GM18870 (cell line): Measurements from ENCODE around the gene ATF4.

Experiments used
- ATAC-seq: cut with Tn5 transposase; IDR thresholded peaks from one replicate; pipeline ENCODE4 v1.9.1; 2021; ENCODE audit warnings: moderate library complexity; ENCODE audit not compliant: unreplicated experiment

Gene ATF4

DNA sequence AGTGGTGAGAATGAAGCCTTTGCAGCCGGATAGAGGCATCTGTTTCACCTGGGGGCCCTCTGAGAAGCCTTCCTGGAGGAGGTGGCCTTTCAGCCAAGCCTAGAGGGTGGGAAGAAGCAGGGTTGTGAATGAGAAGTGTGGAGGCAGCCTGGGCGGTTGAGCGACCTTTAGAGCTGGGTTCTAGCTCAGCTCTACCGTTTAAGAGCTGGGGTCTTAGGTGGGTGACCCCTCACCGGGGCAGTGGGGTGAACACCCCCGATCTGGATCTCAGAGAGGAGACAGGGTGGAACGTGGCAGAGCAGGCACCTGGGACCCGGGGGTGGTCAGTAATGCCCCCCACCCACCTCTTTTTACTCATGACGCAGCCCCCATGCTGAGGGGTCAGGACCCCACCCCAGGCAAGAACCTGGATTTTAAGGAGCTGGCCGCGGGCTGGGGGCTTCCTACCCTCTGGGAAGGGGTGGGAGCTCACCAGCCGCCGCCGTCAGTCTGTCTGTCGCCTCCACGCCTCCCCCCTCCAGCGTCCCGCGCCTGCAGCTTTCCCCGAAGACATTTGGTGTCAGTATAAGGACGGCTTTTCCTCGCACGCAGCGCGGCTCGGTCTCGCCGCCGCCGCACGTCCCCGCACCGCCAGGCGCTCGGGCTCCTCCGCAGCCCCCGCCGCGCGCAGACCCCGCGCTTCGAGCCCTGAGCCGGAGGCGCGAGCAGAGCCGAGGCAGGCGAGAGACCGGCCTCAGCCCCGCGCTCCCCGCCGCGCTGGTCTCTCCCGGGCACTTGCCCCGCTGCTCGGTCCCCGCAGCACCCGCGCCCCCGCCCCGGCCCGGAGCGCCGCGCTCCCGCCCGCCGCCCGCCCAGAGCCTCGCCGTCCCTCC lies 36.8 kb downstream of the ATF4 start:
- ATAC-seq = no peak

DNA sequence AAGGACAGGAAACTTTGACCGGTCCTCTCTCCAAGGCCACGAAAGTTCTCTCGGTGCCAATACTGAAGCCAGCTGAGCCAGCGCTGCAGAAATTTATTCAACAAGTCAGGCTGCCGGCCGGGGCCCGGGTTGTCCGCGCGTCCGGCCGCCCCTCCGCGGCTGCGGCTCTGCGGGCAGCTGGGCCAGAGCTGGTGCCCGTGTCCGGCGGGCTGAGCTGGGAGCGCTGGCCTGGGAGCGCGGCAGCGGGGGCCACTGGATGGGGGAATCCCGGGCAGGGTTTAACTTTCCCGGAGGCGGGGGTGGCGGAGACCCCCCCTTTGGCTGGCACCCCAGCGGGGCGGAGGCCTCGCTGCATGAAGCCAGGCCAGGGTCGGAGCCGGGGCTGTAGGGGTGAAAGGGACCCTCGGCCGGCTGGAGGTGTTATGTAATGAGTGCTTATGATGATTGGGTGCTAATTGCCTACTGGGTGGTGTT lies 37.9 kb downstream of the ATF4 start:
- ATAC-seq = no peak

DNA sequence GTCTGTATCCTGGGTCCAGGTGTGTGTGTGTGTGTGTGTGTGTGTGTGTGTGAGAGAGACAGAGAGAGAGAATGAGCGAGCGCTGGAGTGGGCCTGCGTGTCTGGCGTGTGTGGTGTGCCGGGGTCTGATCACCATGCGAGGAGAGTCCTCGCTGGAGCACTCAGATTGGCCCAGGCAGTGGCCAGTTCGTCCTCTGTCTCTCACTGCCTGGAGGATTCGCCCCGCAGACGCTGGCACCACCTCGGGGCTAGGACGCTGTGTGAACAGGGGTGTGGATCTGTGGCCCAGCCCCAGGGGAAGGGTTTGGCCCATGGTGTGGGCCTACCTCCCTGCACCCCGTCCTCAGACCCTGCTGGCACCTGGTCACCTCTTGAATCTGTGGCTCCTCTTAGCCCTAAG lies 38.6 kb downstream of the ATF4 start:
- ATAC-seq = no peak

DNA sequence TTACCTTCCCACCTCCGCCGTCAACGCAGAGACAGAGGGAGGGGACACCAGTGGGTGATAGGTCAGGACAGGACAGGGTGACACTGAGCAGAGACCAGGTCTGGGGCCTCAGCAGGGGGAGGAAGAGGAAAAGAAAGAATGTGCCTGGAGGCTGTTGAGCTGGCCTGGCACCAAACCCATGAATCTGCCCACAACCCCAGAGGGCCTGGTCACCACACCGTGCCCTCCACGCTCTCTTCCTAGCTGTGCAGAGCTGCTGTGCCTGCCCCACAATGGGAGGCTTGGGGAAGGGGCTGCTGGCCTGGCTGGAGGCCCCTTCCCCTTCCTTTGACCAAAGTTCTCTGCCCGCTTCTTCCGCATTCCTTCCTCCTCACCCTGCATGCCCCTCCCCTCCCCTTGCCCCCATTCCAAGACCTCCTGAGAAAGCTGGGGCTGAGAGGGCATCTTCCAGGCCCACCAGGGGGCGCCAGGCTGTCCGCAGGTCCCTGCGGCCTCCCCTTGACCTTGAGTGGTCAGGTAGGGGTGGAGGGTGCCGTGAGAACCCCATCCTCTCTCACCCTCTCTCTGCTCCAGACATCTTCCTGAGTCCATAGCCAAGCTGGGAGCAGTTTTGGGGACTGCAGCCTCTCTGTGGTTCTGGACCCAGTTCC lies 39.2 kb downstream of the ATF4 start:
- no peak for ATAC-seq

DNA sequence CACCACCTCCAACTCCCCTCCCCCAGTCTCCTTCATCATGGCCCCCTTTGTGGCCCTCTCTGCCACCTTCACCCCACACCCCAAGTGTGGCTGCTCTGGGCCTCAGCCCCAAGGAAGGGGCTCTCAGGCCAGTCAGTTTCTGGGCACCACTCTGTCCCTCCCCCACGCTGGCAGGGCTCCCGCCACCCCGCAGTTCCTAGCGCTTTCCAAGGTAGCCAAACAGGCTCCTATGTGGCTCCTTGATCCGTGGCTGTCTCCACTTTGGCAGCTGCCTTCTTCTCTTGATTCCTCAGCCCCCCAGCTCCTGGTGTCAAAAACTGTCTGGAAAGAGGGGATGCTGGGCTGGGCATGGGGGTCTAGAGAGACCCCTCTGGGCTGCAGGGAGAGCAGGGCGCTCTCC lies 39.8 kb downstream of the ATF4 start:
- no peak for ATAC-seq

DNA sequence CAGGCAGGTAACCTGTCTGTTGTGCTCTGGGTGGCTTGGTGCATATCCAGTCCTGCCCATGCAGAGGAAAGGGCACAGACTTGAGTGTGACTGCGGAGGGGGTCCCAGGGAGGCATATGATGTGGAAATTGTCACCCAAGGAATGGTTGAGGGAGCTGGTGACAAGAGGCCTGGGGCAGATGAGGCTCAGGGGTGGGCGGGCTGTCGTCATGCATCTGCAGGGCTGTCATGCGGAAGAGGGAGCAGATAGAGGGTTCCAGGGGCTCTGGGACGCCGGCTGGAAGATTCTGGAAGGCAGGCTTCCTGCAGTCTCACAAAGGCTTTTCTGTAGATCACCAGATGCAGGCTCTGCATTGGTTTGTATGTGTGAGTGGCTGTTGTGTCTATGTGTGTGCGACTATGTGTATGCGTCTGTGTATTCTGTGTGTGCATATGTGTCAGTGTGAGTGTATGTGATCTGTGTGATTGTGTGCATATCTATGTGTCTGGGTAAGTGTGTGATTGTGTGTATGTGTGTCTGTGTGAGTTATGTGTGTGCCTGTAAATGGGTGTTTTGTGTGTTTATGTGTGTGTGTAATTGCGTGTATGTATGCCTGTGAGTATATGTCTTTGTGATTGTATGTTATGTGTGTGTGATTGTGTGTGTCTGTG lies 42.6 kb downstream of the ATF4 start:
- ATAC-seq = no peak

DNA sequence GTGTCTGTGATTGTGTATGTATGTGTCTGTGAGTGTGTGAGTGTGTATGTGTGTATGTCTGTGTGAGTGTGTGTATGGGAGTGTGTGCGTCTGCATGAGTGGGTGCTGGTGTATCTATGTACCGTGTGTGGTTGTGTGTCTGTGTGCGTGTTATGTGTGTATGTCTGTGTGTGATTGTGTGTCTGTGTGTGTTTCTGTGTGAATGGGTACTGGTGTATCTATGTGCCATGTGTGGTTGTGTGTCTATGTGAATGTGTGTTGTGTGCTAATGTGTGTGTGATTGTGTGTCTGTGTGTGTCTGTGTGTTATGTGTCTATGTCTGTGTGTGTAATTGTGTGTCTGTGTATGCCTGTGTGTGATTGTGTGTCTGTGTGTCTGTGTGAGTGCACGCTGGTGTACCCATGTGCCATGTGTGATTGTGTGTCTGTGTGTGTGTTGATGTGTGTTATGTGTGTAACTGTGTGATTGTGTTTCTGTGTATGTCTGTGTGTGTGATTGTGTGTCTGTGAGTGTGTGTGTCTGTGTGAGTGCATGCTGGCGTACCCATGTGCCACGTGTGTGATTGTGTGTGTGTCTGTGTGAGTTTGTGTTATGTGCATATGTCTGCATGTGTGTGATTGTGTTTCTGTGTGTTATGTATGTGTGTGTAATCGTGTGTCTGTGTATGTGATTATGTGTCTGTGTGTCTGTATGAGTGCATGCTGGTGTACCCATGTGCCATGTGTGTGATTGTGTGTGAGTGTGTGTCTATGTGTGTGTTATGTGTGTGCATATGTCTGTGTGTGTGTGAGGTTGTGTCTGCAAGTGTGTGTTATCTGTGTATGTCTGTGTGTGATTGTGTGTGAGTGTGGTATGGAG lies 43.4 kb downstream of the ATF4 start:
- ATAC-seq = no peak

DNA sequence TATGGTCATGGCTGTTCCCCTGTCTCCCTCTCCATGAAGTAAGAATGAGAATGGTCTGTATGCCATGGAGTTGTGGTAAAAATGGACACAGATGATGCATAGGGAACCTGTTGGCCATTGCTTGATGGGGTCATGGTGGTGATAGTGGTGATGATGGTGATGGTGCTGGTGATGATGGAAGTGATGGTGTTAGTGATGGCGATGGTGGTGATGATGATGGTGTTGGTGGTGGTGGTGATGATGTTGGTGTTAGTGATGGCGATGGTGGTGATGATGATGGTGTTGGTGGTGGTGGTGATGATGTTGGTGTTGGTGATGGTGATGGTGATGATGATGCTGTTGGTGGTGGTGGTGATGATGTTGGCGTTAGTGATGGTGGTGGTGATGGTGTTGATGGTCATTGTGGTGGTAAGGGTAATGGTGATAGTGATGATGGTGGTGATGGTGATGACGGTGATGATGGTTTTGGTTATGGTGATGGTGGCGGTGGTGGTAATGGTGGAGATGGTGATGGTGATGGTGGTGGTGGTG lies 45.1 kb downstream of the ATF4 start:
- ATAC-seq = no peak

DNA sequence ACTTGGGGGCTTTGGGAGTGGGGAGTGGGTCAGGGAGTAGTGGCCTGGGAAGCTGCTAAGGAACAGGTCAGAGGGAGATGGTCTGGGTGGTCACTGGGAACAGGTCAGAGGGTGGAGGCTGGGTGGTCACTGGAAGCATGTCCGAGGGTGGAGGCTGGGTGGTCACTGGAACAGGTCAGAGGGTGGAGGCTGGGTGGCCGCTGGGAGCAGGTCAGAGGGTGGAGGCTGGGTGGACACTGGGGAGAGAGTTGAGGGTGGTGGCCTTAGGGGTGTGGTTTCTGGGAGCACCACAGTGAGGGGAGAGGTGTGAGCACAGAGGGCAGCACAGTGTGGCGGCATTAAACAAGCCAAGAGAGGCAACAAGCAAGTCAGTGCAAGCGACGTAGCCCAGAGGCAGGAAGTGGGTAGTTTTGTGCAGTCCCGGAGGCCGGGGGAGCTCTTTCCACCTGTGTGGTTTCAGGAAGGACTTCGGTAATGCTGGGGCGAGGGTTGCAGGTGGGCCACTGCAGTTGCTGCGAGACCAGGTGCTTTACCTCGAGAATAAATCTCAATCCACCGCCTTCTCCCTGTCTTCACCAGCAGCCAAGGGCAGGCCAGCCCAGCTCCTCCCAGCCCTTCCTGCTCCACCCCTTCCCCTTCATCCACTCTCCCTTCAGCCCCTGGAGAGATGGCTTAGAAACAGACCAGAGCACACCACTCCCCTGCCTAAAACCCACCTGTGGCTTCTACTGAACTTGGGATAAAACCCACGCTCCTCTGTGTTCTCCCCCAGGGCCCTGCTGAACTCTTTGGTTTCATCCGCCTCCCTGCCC lies 47.0 kb downstream of the ATF4 start:
- no peak for ATAC-seq

DNA sequence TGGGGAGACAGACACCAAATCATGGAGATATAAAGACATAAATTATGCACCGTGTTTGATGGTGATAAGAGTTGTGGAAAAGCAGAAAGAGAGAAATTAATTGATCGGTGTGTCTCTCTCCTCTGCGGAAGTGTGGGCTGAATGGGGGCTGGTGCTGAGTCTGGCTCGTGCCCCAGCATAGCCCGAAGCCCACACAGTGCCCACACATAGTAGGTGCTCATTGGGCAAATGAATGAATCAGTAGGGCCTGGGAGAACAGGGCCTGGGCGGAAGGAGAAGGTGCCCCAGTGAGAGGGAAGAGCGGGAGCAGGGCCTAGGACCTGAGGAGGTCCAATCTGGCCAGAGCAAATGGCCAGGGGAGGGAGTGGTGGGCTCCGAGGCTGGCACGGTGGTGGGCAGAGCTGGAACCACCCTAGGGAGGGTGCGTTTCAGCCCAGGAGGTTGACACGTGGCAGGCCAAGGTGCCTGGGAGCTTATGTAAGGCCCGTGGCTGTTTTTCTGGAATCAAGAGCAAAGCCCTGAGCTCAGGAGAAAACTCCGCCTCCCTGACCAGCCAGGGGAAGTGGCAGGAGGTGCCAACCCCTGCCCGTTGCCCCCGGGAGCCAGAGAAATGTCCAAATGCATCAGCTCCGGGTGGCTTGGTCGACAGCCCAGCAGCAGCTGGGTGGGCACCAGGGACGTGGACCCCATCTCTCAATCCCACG lies 48.1 kb downstream of the ATF4 start:
- ATAC-seq = no peak

DNA sequence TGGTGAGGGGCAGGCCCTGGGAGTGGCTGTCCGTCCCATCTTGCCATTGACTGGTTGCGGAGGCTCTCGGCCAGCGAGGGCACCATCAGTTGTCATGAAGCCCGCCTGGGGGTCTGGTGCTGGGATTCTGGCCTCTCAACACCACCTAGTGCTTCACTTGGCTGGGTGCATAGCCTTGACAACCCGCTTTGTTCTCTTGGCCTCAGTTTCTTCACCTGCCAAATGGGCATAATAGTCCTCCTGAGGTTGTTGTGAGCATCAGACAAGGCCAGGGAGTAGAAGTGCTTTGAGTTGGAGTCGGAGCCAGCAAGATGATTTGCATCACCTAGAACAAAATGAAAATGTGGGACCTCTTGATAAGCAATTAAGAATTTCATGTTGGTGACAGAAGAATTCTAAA lies 48.7 kb downstream of the ATF4 start:
- ATAC-seq = no peak

DNA sequence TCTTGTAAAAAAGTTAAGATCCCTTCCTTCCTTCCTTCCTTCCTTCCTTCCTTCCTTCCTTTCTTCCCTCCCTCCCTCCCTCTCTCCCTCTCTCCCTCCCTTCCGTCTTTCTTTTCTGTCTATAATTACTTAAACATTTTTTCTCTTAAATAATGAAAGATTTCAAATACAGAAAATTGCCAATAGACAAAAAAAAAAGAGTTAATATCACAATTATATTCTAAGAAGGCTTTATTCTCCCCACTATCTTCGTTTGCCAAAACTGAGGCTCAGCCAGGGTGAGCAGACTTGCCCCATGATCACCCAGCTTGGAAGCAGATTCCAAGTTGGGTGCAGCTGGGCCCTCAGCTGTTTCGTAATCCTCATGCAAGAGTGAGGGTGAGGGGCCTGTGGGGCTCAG lies 49.9 kb downstream of the ATF4 start:
- ATAC-seq = no peak

DNA sequence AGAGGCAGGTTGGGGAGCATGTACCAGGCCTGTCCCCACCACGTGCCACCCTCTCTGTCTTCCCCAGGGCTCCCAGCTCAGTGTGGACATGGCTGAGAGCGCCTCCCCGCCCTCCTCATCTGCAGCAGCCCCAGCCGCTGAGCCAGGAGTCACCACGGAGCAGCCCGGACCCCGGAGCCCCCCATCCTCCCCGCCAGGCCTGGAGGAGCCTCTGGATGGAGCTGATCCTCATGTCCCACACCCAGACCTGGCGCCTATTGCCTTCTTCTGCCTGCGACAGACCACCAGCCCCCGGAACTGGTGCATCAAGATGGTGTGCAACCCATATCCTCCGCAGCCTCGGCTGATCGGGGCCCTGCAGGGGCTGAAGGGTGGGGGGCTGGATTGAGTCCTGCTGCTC lies 50.3 kb downstream of the ATF4 start, which contains the start of gene CACNA1I:
TSS of gene CACNA1I (plus strand) at position 89 of the 400 bp plus-strand sequence. CDS start at position 89, 0 bp downstream.
- ATAC-seq = no peak

DNA sequence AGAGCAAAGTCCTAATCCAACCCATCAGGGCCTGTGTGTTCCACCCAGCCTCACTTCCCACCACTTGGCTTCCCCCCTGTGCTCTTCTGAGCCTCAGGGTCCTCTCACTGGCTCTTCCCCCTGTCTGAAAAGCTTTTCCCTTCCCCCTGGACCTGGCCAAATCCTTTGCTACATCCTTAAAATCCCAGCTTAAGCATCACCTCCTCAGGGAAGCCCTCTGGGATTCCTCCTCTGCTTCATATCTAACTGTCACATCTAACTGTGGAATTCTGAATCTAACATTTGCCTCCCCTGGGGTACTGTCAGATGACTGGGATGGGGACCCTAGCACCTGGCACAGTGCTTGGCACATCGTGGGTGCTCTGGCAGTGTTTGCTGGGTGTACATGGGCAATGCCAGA lies 51.2 kb downstream of the ATF4 start:
- ATAC-seq = no peak
